ENCODE measurements around the gene KRTAP1-1.
"Not testable (repeated sequence)": the region's sequence is repeated elsewhere in the genome, so short reads cannot be mapped to it uniquely, and the experiment has no call there.

The KRTAP1-1 gene

DNA sequence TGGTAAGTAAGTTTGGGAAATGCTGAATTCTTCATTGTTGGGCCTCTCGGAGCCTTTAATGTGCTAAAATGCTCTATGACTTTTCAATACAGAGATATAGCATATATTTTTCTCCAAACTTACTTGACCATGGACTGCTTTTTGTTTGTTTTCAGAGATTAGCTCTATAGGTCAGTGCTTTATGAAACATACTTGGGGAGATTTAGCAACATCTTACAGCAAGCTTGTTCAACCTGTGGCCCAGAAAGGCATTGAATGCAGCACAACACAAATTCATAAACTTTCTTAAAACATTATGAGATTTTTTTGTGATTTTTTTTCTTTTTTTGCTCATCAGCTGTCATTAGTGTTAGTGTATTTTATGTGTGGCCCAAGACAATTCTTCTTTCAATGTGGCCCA lies 31.3 kb downstream of the KRTAP1-1 start:
- H3K4me1 ChIP-seq (ENCODE audit: control insufficient read depth, insufficient read depth, low read length), result peaks cover 10% of the 10 kb centered on the region
- peak; percentile 54 for DNase-seq (ENCODE audit: low read depth)
- H3K4me3 ChIP-seq (ENCODE audit: low read length), result no peak overlapping the region
- no peaks in the 10 kb centered on the region for H3K27me3 ChIP-seq (replicated peaks; ENCODE audit: control insufficient read depth, insufficient read depth, low read length)
- H3K9me3 ChIP-seq (ENCODE audit: control insufficient read depth, low read length), result no peaks in the 10 kb centered on the region
- no peak overlapping the region for H3K9ac ChIP-seq (ENCODE audit: low read length)
- H3K36me3 ChIP-seq (ENCODE audit: control insufficient read depth, insufficient read depth, low read length, severe bottlenecking), result no peaks in the 10 kb centered on the region

DNA sequence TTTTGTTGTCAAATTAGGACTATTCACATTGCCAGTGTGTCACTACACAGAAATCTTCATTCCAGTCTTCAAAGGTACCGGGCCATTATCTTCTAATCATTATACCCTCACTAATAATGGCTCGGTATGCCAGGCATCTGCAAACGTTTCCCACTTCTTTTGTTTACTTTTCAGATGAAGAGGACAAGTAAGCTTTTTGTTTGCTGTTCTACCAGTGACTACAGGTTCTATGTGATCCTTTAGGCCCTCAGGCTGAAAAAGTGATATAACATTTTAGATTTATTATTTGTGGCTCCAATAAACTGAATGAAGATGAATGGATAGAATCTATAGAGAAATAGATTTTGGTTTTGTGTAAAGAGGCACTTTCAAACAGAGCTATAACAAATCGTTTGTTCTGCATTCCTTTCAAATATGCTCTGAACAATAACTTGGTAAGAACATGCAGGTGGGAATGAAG lies 31.9 kb downstream of the KRTAP1-1 start:
- H3K9ac ChIP-seq (ENCODE audit: low read length), result no peak overlapping the region
- peaks cover 10% of the 10 kb centered on the region for H3K4me1 ChIP-seq (ENCODE audit: control insufficient read depth, insufficient read depth, low read length)
- H3K9me3 ChIP-seq (ENCODE audit: control insufficient read depth, low read length), result no peaks in the 10 kb centered on the region
- H3K27me3 ChIP-seq (replicated peaks; ENCODE audit: control insufficient read depth, insufficient read depth, low read length), result no peaks in the 10 kb centered on the region
- H3K4me3 ChIP-seq (ENCODE audit: low read length), result no peak overlapping the region
- no peaks in the 10 kb centered on the region for H3K36me3 ChIP-seq (ENCODE audit: control insufficient read depth, insufficient read depth, low read length, severe bottlenecking)
- no peak for DNase-seq (ENCODE audit: low read depth)

DNA sequence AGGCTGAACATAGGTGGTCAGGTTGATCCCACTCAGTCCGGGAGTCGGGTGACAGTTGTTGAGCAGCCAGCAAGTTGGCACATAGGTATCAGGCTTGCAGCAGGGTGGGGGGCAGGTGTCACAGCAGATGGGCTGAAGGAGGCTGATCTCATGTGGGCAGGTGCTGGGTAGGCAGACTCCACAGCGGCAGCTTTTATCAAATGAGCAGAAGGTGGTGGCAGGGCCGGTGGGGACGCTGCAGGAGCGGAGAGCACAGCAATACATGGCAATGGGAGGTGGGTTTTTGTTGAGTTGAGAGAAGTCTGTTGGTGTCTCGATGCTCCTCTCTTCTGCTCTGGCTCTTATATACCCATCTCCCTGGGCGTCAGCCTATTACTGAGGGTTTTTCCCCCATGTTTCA lies 32.4 kb downstream of the KRTAP1-1 start, which contains the start of gene KRTAP3-1:
KRTAP3-1 (minus strand) TSS at position 318 of the 400 bp plus-strand sequence; CDS start at position 264, 54 bp downstream.
- no peaks in the 10 kb centered on the region for H3K36me3 ChIP-seq (ENCODE audit: control insufficient read depth, insufficient read depth, low read length, severe bottlenecking)
- H3K9me3 ChIP-seq (ENCODE audit: control insufficient read depth, low read length), result no peaks in the 10 kb centered on the region
- H3K4me1 ChIP-seq (ENCODE audit: control insufficient read depth, insufficient read depth, low read length), result peaks cover 8% of the 10 kb centered on the region
- no peaks in the 10 kb centered on the region for H3K27me3 ChIP-seq (replicated peaks; ENCODE audit: control insufficient read depth, insufficient read depth, low read length)
- DNase-seq (ENCODE audit: low read depth), result no peak
- H3K9ac ChIP-seq (ENCODE audit: low read length), result no peak within 1 kb of the TSS
- H3K4me3 ChIP-seq (ENCODE audit: low read length), result no peak within 1 kb of the TSS

DNA sequence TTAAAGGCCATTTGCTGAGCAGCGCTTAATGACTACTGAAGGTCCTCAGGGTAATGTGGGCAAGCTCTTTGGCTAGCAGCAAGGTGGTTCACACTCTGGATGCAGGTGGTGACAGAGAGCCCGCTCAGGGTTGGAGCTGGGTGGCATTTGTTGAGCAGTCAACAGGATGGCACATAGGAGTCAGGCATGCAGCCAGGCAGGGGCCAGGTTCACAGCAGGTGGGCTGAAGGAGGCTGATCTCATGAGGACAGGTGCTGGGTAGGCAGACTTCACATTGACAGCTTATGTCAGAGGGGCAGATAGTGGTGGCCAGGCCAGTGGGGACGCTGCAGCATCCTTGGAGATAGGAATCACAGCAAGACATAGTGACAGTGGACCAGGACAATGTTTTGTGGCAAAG lies 36.9 kb downstream of the KRTAP1-1 start:
- H3K4me1 ChIP-seq (ENCODE audit: control insufficient read depth, insufficient read depth, low read length), result no peaks in the 10 kb centered on the region
- no peak for DNase-seq (ENCODE audit: low read depth)
- no peaks in the 10 kb centered on the region for H3K9me3 ChIP-seq (ENCODE audit: control insufficient read depth, low read length)
- H3K27me3 ChIP-seq (replicated peaks; ENCODE audit: control insufficient read depth, insufficient read depth, low read length), result no peaks in the 10 kb centered on the region
- no peak overlapping the region for H3K9ac ChIP-seq (ENCODE audit: low read length)
- no peak overlapping the region for H3K4me3 ChIP-seq (ENCODE audit: low read length)
- no peaks in the 10 kb centered on the region for H3K36me3 ChIP-seq (ENCODE audit: control insufficient read depth, insufficient read depth, low read length, severe bottlenecking)

DNA sequence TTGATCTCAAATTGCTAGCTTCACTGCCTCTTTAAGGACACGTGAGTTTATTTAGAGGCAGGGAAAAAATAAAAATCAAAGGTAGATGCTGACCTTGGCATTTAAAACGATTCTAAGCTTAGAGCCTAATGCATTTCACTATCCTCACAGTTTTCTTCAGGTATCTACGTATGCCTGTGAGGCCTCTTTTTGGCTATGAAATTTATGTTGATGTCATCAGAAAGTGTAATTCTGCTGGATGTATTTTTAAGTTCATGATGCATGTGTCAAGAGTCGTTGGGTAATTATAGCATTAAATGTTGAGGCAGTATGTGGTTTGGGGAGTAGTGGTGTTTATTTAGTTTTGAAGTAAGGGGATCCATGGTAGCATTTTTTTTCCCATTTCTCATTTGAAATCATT lies 37.3 kb downstream of the KRTAP1-1 start:
- no peak overlapping the region for H3K9ac ChIP-seq (ENCODE audit: low read length)
- no peaks in the 10 kb centered on the region for H3K36me3 ChIP-seq (ENCODE audit: control insufficient read depth, insufficient read depth, low read length, severe bottlenecking)
- no peak for DNase-seq (ENCODE audit: low read depth)
- no peaks in the 10 kb centered on the region for H3K9me3 ChIP-seq (ENCODE audit: control insufficient read depth, low read length)
- no peaks in the 10 kb centered on the region for H3K4me1 ChIP-seq (ENCODE audit: control insufficient read depth, insufficient read depth, low read length)
- no peak overlapping the region for H3K4me3 ChIP-seq (ENCODE audit: low read length)
- no peaks in the 10 kb centered on the region for H3K27me3 ChIP-seq (replicated peaks; ENCODE audit: control insufficient read depth, insufficient read depth, low read length)

DNA sequence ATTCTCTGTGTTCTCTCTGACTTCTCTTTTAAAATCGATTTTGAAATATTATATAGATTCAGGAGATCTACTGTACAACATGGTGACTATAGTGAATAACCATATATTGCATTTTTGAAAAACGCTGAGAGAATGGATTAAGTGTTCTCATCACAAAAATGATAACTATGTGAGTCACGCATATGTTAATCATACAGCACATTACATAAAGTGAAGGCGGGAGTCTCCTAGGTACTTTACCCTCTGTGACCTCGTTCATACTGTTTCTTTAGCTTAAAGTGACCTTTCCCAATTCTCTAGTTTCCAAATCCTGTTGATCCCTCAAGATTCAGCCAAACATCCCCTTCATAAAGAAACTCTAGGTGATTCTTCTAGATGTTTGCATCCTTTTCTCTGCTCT lies 38.4 kb downstream of the KRTAP1-1 start:
- Histone ChIP-seq H3K36me3 (ENCODE audit: control insufficient read depth, insufficient read depth, low read length, severe bottlenecking) (no peaks in the 10 kb centered on the region), H3K4me3 (ENCODE audit: low read length) (no peak overlapping the region), H3K9me3 (ENCODE audit: control insufficient read depth, low read length) (no peaks in the 10 kb centered on the region), H3K4me1 (ENCODE audit: control insufficient read depth, insufficient read depth, low read length) (no peaks in the 10 kb centered on the region), H3K27me3 (replicated peaks; ENCODE audit: control insufficient read depth, insufficient read depth, low read length) (no peaks in the 10 kb centered on the region), H3K9ac (ENCODE audit: low read length) (no peak overlapping the region)
- peak; percentile 58 for DNase-seq (ENCODE audit: low read depth)

DNA sequence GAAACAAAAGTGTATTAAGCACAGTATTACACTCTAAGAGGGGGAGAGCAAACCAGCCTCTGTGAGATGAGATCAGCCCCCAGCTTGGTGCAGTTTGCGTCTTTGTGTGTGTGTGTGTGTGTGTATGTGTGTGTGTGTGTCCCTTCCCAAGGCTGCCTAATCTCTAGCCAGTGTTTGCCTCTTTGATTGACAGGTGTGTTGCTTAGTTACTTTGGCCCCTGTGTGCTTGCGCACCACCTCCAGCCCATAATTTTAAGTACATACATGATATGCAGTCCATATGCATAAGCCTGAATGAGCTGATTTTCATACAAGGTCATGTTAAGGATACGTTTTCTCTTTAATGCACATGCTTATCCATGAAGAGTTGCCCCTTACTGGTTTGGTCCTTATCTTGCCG lies 39.5 kb downstream of the KRTAP1-1 start:
- Histone ChIP-seq H3K36me3 (ENCODE audit: control insufficient read depth, insufficient read depth, low read length, severe bottlenecking) (no peaks in the 10 kb centered on the region), H3K27me3 (replicated peaks; ENCODE audit: control insufficient read depth, insufficient read depth, low read length) (peaks cover 3% of the 10 kb centered on the region), H3K9ac (ENCODE audit: low read length) (no peak overlapping the region), H3K9me3 (ENCODE audit: control insufficient read depth, low read length) (no peaks in the 10 kb centered on the region), H3K4me1 (ENCODE audit: control insufficient read depth, insufficient read depth, low read length) (no peaks in the 10 kb centered on the region), H3K4me3 (ENCODE audit: low read length) (no peak overlapping the region)
- DNase-seq (ENCODE audit: low read depth), result no peak

DNA sequence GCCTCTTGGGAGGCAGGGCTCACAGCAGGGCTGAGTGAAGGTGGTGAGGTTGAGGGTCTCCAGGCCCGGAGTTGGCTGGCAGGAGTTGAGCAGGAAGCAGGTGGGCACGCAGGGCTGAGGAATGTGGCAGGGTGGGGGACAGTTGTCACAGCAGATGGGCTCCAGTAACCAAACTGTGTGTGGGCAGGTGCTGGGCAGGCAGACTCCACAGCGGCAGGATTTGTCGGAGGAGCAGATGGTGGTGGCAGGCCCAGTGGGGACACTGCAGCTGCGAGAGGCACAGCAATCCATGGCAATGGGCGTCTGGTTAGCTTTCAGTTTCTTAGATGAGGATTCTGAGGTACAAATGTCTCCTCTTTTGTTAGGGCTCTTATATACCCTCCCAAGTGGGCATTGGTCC lies 41.7 kb downstream of the KRTAP1-1 start, which contains the start of gene KRTAP3-2:
KRTAP3-2 (minus strand) TSS at position 344 of the 400 bp plus-strand sequence; CDS start at position 291, 53 bp downstream.
- not testable (repeated sequence) for H3K4me1 ChIP-seq (ENCODE audit: control insufficient read depth, insufficient read depth, low read length); H3K4me3 ChIP-seq (ENCODE audit: low read length); DNase-seq (ENCODE audit: low read depth); H3K27me3 ChIP-seq (replicated peaks; ENCODE audit: control insufficient read depth, insufficient read depth, low read length); H3K9ac ChIP-seq (ENCODE audit: low read length); H3K36me3 ChIP-seq (ENCODE audit: control insufficient read depth, insufficient read depth, low read length, severe bottlenecking); H3K9me3 ChIP-seq (ENCODE audit: control insufficient read depth, low read length)

DNA sequence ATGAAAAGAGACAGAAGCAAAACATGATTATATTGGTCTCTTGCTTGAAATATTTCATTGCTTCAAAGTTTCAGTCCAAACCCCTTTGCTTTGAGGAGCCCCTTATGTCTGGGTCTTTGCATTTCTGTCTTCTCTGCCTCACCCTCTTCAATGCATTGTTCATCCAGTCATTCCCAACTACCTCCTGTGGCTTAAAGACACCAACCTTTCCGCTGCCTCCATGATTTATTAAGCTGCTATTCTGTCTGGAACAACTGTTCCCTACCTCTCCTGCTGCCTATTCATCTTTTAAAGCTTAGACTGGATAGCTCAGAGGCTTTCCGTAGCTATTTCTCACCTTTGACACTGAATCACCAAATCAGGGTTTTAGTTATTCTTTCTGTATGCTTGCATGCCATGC lies 43.9 kb downstream of the KRTAP1-1 start:
- Histone ChIP-seq H3K9ac (ENCODE audit: low read length) (no peak overlapping the region), H3K4me1 (ENCODE audit: control insufficient read depth, insufficient read depth, low read length) (no peaks in the 10 kb centered on the region), H3K27me3 (replicated peaks; ENCODE audit: control insufficient read depth, insufficient read depth, low read length) (peaks cover 3% of the 10 kb centered on the region), H3K4me3 (ENCODE audit: low read length) (no peak overlapping the region), H3K36me3 (ENCODE audit: control insufficient read depth, insufficient read depth, low read length, severe bottlenecking) (no peaks in the 10 kb centered on the region), H3K9me3 (ENCODE audit: control insufficient read depth, low read length) (no peaks in the 10 kb centered on the region)
- DNase-seq (ENCODE audit: low read depth), result no peak

DNA sequence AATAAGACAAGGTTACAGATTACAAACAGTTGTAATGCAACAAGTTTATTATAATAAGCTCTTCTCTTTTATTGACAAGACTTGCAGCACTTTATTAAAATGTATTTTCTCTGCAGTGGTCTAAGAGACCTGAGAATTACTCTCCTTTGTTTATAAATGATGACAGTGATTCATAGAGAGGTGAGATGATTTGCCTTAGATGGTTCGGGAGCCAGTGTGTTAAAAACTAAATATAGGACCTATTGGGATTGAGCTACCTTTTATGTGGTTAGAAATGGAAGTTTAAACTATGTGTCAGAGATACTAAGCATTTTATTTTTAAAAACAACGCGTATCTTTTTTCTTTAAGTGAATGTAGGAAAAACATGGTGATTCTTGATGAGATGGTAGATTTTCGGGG lies 44.4 kb downstream of the KRTAP1-1 start:
- Histone ChIP-seq H3K27me3 (replicated peaks; ENCODE audit: control insufficient read depth, insufficient read depth, low read length) (peaks cover 3% of the 10 kb centered on the region), H3K36me3 (ENCODE audit: control insufficient read depth, insufficient read depth, low read length, severe bottlenecking) (no peaks in the 10 kb centered on the region), H3K9ac (ENCODE audit: low read length) (no peak overlapping the region), H3K4me1 (ENCODE audit: control insufficient read depth, insufficient read depth, low read length) (no peaks in the 10 kb centered on the region), H3K4me3 (ENCODE audit: low read length) (no peak overlapping the region), H3K9me3 (ENCODE audit: control insufficient read depth, low read length) (no peaks in the 10 kb centered on the region)
- no peak for DNase-seq (ENCODE audit: low read depth)

DNA sequence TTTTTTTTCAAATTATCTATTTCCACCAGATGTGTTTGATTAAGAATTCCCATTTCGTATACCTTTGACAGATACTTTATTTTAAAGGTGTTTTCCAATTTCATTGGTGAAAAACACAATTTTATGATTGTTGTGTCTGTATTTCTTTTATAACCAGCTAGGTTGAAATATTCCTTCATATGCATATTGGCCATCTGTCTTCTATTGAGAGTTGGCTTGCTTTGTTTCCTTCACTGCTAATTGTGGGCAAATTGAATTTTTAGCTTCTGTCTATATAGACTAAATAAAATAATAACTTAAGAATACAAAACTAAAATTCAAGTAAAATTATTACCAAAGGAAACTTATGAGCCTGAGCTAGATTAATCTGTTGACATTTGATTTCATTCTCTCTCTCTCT lies 46.1 kb downstream of the KRTAP1-1 start:
- Histone ChIP-seq H3K36me3 (ENCODE audit: control insufficient read depth, insufficient read depth, low read length, severe bottlenecking) (no peaks in the 10 kb centered on the region), H3K27me3 (replicated peaks; ENCODE audit: control insufficient read depth, insufficient read depth, low read length) (peaks cover 3% of the 10 kb centered on the region), H3K9me3 (ENCODE audit: control insufficient read depth, low read length) (no peaks in the 10 kb centered on the region), H3K4me3 (ENCODE audit: low read length) (no peak overlapping the region), H3K4me1 (ENCODE audit: control insufficient read depth, insufficient read depth, low read length) (no peaks in the 10 kb centered on the region), H3K9ac (ENCODE audit: low read length) (no peak overlapping the region)
- no peak for DNase-seq (ENCODE audit: low read depth)

DNA sequence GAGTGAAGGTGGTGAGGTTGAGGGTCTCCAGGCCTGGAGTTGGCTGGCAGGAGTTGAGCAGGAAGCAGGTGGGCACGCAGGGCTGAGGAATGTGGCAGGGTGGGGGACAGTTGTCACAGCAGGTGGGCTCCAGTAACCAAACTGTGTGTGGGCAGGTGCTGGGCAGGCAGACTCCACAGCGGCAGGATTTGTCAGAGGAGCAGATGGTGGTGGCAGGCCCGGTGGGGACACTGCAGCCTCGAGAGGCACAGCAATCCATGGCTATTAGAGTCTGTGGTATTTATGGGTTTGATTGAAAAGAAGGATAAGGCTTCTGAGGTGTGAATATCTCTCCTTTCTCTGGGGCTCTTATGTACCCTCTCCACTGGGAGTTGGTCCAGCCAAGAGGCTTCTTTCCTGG lies 47.4 kb downstream of the KRTAP1-1 start, which contains the start of gene KRTAP3-3:
KRTAP3-3 (minus strand) TSS at position 326 of the 400 bp plus-strand sequence; CDS start at position 259, 67 bp downstream.
- Histone ChIP-seq H3K27me3 (replicated peaks; ENCODE audit: control insufficient read depth, insufficient read depth, low read length) (peaks cover 3% of the 10 kb centered on the region), H3K4me1 (ENCODE audit: control insufficient read depth, insufficient read depth, low read length) (no peaks in the 10 kb centered on the region), H3K9me3 (ENCODE audit: control insufficient read depth, low read length) (no peaks in the 10 kb centered on the region), H3K36me3 (ENCODE audit: control insufficient read depth, insufficient read depth, low read length, severe bottlenecking) (no peaks in the 10 kb centered on the region), H3K4me3 (ENCODE audit: low read length) (no peak within 1 kb of the TSS), H3K9ac (ENCODE audit: low read length) (no peak within 1 kb of the TSS)
- DNase-seq (ENCODE audit: low read depth), result no peak

Data from adipocyte (in vitro differentiated cells).